ENCODE results near the gene CAPN10.

The CAPN10 gene

DNA sequence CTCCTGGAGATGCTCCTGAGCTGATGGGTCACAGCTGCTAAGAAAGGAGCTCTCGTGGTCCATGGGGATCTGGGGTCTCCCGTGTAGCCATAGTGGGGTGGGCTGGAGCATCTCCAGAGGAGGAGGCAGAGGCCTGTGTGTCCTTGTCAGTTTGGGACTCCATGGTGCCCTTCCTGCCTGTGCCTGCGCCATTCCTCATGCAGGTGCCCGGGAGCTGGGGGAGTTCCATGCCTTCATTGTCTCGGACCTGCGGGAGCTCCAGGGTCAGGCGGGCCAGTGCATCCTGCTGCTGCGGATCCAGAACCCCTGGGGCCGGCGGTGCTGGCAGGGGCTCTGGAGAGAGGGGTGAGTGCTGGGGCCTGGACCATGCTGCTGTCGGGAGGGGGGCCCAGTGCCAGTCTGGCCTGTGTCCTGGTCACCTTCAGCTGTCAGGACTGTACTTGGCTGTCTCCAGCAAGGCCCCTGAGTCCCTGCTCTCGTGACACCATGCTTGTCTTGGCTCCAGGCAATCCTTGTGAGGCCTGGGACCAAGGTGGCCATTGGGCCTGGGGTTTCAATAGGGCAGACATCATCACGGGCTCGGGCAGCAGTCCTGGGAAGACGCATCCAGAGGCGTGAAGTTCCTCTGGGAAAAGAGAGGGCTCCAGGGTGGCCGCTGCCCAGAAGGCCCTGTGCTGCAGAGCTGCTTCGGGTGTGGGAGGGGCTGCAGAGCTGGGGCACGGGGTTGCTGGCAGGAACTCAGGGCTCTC lies 7.3 kb downstream of the CAPN10 start:
- Mint-ChIP-seq H3K27me3 (ENCODE audit: low read depth, poor library complexity) (no peaks in the 10 kb centered on the region), H3K27ac (no peak overlapping the region), H3K4me1 (peaks cover 2% of the 10 kb centered on the region), H3K4me3 (no peak overlapping the region), H3K9me3 (no peaks in the 10 kb centered on the region), H3K36me3 (ENCODE audit: low read depth) (peaks cover 3% of the 10 kb centered on the region)
- DNase-seq: no peak
- TF ChIP-seq, protein P1, sequence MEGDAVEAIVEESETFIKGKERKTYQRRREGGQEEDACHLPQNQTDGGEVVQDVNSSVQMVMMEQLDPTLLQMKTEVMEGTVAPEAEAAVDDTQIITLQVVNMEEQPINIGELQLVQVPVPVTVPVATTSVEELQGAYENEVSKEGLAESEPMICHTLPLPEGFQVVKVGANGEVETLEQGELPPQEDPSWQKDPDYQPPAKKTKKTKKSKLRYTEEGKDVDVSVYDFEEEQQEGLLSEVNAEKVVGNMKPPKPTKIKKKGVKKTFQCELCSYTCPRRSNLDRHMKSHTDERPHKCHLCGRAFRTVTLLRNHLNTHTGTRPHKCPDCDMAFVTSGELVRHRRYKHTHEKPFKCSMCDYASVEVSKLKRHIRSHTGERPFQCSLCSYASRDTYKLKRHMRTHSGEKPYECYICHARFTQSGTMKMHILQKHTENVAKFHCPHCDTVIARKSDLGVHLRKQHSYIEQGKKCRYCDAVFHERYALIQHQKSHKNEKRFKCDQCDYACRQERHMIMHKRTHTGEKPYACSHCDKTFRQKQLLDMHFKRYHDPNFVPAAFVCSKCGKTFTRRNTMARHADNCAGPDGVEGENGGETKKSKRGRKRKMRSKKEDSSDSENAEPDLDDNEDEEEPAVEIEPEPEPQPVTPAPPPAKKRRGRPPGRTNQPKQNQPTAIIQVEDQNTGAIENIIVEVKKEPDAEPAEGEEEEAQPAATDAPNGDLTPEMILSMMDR (IDR thresholded peaks at IDR 0.05): no peak

DNA sequence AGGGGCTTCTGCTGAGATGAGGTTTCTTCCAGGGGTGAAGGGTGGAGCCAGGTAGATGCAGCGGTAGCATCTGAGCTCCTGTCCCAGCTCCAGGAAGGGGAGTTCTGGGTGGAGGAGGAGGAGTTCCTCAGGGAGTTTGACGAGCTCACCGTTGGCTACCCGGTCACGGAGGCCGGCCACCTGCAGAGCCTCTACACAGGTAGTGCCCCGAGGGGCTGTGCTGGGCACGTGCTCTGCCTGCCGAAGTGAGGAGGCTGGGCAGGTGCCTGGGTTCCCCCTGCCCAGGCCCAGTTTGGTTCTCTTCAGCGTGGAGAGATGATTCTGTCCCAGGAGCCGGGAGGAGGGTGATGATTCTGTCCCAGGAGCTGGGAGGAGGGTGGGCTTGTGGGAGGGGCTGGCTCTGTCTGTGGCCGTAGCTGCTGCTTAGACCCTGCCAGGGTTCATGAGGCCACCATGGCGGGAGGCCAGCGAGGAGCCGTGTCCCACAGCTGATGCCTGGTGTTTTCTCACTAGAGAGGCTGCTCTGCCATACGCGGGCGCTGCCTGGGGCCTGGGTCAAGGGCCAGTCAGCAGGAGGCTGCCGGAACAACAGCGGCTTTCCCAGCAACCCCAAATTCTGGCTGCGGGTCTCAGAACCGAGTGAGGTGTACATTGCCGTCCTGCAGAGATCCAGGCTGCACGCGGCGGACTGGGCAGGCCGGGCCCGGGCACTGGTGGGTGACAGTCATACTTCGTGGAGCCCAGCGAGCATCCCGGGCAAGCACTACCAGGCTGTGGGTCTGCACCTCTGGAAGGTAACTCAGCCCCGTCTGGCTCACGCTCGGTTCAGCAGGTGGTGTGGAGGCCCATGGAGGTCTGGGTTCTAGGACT lies 8.2 kb downstream of the CAPN10 start:
- Mint-ChIP-seq H3K4me1 (no peaks in the 10 kb centered on the region), H3K9me3 (no peaks in the 10 kb centered on the region), H3K36me3 (ENCODE audit: low read depth) (peaks cover 1% of the 10 kb centered on the region), H3K27me3 (ENCODE audit: low read depth, poor library complexity) (no peaks in the 10 kb centered on the region), H3K4me3 (no peak overlapping the region), H3K27ac (no peak overlapping the region)
- DNase-seq: no peak
- TF ChIP-seq, protein P1 (IDR thresholded peaks at IDR 0.05): no peak

DNA sequence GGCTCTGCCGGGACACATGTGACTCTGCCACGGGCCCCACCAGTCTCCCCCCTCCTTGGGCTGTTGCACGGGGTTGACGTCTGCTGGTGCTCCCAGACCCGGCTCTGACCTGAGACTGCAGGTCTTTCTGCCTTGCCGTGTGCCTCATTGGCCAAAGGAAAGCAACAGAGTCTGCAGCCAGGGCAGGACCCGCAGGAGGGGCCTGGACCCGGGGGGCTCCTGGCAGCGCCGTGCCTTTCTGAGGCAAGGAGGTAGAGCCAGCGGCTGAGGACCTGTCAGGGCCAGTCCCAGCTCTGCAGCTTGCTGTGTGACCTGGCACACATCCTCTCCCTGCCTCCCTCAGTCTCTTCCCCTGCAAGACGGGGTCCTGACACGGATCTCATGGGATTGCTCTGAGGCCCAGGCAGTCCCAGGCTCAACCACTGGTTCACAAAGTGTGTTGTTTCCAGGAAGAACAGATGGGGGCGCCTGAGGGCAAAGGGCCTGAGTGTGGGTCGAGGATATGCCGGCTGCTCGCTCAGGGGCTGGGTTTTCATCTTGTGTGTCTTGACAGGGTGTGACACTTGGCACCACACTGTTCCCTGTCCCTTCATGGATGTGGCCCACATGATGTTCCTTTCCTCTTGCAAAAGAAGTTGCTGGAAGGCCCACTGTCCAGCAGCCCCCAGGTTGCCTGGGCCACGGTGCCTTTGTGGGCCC lies 9.0 kb downstream of the CAPN10 start:
- peaks cover 6% of the 10 kb centered on the region for H3K36me3 Mint-ChIP-seq (ENCODE audit: low read depth)
- H3K4me1 Mint-ChIP-seq: no peaks in the 10 kb centered on the region
- no peak overlapping the region for H3K4me3 Mint-ChIP-seq
- H3K27ac Mint-ChIP-seq: no peak overlapping the region
- TF ChIP-seq, protein P1 (IDR thresholded peaks at IDR 0.05): peak; percentile 44
- DNase-seq: peak; percentile 55
- no peaks in the 10 kb centered on the region for H3K9me3 Mint-ChIP-seq
- H3K27me3 Mint-ChIP-seq (ENCODE audit: low read depth, poor library complexity): no peaks in the 10 kb centered on the region

DNA sequence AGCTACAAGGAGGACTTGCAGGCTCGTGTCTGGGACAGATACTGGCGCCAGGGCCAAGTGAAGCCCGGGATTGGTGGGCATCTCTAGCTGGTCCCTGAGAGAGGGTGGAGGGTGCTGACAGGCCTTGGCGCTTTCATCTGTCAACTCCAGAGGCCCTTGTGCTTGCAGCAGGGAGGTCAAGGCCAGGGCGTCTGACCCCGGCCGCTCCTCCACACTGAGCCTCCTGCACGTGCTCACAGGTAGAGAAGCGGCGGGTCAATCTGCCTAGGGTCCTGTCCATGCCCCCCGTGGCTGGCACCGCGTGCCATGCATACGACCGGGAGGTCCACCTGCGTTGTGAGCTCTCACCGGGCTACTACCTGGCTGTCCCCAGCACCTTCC lies 9.5 kb downstream of the CAPN10 start:
- DNase-seq: no peak
- H3K27ac Mint-ChIP-seq: no peak overlapping the region

DNA sequence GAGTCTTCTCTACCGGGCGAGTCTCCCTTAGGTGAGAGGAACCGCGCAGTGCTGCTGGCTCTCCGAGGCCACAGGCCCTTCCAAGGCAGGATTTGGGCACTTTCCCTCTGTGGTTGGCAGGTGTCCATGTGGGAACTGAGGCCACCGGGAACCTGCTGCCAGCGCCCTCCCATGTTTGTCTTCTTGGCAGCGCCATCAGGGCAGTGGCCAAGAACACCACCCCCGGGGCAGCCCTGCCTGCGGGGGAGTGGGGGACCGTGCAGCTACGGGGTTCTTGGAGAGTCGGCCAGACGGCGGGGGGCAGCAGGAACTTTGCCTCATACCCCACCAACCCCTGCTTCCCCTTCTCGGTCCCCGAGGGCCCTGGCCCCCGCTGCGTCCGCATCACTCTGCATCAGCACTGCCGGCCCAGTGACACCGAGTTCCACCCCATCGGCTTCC lies 10.0 kb downstream of the CAPN10 start:
- TF ChIP-seq, protein P1 (IDR thresholded peaks at IDR 0.05): no peak

More for the DNA sequence above, 9.5 kb downstream of the CAPN10 start:
- Mint-ChIP-seq H3K36me3 (ENCODE audit: low read depth) (peaks cover 6% of the 10 kb centered on the region), H3K27me3 (ENCODE audit: low read depth, poor library complexity) (no peaks in the 10 kb centered on the region), H3K4me1 (no peaks in the 10 kb centered on the region), H3K9me3 (no peaks in the 10 kb centered on the region), H3K4me3 (no peak overlapping the region)
- TF ChIP-seq, protein P1 (IDR thresholded peaks at IDR 0.05): no peak

More for the DNA sequence above, 10.0 kb downstream of the CAPN10 start:
- H3K9me3 Mint-ChIP-seq: no peaks in the 10 kb centered on the region
- H3K27me3 Mint-ChIP-seq (ENCODE audit: low read depth, poor library complexity): no peaks in the 10 kb centered on the region
- DNase-seq: no peak
- H3K4me3 Mint-ChIP-seq: no peak overlapping the region
- H3K27ac Mint-ChIP-seq: no peak overlapping the region
- peaks cover 6% of the 10 kb centered on the region for H3K36me3 Mint-ChIP-seq (ENCODE audit: low read depth)
- H3K4me1 Mint-ChIP-seq: no peaks in the 10 kb centered on the region
